Retina (tissue), 1 donor: Measurements from ENCODE around the gene SPNS1.
"Not testable (repeated sequence)": the region's sequence is repeated elsewhere in the genome, so short reads cannot be mapped to it uniquely, and the experiment has no call there.

Experiments used
- DNase-seq: peaks from one replicate; pipeline ENCODE4 v3.0.0-alpha.2; 2016

SPNS1 gene, protein sequence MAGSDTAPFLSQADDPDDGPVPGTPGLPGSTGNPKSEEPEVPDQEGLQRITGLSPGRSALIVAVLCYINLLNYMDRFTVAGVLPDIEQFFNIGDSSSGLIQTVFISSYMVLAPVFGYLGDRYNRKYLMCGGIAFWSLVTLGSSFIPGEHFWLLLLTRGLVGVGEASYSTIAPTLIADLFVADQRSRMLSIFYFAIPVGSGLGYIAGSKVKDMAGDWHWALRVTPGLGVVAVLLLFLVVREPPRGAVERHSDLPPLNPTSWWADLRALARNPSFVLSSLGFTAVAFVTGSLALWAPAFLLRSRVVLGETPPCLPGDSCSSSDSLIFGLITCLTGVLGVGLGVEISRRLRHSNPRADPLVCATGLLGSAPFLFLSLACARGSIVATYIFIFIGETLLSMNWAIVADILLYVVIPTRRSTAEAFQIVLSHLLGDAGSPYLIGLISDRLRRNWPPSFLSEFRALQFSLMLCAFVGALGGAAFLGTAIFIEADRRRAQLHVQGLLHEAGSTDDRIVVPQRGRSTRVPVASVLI

DNA sequence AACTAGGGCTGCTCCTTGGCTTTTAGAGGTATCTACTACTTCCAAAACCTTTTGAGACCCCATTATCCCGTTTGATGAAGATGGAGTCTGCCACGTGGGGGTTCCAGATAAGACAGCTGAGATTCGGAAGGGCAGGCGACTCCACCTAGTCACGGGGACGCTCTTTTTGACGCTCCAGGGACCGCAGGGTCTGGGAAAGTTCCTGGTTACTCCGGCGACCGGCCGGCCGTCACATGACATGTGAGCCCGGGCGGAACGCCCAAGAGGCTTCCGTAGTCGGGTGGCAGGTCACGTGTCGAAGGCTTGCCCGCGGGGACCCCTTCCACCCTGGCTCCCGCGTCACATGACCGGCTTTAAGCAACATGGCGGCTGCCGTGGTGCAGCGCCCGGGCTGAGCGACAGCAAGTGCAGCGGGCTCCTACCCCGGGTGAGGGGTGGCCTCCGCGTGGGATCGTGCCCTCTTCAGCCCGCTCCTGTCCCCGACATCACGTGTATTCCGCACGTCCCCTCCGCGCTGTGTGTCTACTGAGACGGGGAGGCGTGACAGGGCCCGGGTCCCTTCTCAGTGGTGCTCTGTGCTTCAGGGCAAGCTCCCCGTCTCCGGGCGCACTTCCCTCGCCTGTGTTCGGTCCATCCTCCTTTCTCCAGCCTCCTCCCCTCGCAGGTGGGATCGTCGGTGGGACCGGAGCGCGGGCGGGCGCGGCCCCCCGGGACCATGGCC is at the start of gene SPNS1:
SPNS1 (plus strand) TSS at position 342 of the 721 bp plus-strand sequence; CDS start at position 716, 374 bp downstream.
- DNase-seq: peak; percentile 97

DNA sequence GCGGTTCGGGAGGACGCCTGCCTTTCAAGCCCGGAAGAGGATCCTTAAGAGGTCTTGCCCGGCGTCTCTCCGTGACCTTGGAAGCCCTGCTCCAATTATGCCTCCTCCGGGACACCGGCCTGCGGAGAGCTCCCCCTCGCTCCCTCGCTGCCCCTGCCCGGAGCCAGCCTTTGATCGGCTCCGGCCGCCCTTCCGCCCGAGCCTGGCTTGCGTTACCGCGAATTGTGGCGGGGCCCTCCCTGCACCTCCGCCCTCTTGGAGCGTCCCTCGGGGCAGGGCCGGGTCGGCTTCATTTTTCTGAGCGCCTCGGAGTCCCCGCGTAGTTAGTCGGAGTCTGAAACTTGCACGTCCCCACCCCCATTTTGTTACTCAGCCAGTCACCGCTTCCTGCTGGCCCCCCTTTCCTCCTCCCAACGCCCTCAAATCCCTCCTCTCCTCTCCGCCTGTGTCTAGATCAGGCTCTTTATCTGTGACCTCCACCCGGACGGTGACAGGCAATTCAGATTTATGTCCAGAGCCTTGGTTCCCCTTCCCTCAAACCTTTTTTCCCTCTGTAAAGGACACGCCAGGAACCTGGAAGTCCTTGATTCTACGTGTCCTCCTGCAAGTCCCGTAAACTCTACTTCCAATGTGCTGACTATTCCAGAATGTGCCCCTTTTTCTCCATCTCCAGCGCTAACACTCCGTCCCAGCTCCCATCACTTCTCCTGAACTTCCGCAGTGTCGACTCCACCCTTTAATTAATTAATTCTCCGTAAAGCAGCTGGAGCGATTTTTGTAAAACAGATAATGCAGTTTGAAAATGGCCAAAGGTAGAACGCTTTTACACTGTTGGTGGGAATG is 49.0 kb upstream of the SPNS1 start:
- DNase-seq: peak; percentile 95

DNA sequence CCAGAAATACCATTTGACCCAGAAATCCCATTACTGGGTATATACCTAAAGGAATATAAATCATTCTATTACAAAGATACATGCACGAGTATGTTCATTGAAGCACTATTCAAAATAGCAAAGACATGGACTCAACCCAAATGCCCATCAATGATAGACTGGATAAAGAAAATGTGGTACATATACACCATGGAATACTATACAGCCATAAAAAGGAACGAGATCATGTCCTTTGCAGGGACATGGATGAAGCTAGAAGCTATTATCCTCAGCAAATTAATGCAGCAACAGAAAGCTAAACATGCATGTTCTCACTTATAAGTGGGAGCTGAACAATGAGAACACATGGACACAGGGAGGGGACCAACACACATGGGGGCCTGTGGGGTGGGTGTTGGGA is 48.3 kb upstream of the SPNS1 start:
- DNase-seq: not testable (repeated sequence)

DNA sequence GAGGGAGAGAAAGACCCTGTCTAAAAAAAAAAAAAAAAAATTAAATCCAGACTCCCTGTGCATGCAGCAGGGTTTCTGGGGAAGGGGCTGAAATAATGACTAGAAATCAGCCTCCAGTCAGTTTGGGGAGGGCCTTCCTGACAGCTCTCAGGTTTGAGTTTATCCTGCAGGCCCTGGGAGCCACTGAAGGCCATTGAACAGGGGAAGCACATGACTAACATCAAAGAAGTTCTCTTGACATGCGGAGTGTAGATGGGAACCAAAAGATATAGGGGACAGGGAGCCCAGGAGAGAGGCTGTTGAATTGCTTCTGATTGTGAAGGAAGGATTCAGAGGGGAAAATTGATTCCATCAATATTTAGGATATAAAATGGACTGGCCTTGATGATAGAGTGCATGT is 46.8 kb upstream of the SPNS1 start:
- DNase-seq: no peak

- DNase-seq: no peak
Measured at GRCh38 chr16:28930203-28930602, 44.4 kb upstream of the SPNS1 start.

GRCh38 chr16:28930652-28931051 is 43.9 kb upstream of the SPNS1 start:
- DNase-seq: peak; percentile 28

GRCh38 chr16:28931801-28932225 is 42.8 kb upstream of the SPNS1 start, which contains the start of gene CD19:
Gene CD19, plus strand, starts transcription at chr16:28931971. Its CDS starts 30 bp downstream, at chr16:28932001.
- no peak for DNase-seq

DNA sequence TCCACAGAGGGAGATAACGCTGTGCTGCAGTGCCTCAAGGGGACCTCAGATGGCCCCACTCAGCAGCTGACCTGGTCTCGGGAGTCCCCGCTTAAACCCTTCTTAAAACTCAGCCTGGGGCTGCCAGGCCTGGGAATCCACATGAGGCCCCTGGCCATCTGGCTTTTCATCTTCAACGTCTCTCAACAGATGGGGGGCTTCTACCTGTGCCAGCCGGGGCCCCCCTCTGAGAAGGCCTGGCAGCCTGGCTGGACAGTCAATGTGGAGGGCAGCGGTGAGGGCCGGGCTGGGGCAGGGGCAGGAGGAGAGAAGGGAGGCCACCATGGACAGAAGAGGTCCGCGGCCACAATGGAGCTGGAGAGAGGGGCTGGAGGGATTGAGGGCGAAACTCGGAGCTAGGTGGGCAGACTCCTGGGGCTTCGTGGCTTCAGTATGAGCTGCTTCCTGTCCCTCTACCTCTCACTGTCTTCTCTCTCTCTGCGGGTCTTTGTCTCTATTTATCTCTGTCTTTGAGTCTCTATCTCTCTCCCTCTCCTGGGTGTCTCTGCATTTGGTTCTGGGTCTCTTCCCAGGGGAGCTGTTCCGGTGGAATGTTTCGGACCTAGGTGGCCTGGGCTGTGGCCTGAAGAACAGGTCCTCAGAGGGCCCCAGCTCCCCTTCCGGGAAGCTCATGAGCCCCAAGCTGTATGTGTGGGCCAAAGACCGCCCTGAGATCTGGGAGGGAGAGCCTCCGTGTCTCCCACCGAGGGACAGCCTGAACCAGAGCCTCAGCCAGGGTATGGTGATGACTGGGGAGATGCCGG is 42.0 kb upstream of the SPNS1 start:
- DNase-seq: no peak

DNA sequence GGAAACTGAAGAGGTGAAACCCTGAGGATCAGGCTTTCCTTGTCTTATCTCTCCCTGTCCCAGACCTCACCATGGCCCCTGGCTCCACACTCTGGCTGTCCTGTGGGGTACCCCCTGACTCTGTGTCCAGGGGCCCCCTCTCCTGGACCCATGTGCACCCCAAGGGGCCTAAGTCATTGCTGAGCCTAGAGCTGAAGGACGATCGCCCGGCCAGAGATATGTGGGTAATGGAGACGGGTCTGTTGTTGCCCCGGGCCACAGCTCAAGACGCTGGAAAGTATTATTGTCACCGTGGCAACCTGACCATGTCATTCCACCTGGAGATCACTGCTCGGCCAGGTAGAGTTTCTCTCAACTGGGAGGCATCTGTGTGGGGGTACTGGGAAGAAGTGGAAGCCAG is 41.4 kb upstream of the SPNS1 start:
- no peak for DNase-seq

DNA sequence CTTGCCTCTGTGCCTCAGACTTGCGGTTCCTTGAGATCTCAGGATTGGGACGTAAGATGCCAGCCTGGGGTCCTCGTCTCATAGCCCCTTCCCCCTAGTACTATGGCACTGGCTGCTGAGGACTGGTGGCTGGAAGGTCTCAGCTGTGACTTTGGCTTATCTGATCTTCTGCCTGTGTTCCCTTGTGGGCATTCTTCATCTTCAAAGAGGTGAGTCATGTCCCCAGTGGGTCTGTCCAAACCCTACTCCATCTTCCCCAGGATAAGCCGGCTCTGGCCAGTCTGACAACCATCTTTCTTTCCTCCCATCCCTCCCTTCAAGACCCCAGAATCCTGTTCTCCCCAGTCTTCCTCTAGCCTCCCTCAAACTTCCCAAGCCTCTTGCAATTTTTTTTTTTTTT is 39.2 kb upstream of the SPNS1 start:
- no peak for DNase-seq

GRCh38 chr16:28935924-28936783 is 38.4 kb upstream of the SPNS1 start:
- peak; percentile 67 for DNase-seq

DNA sequence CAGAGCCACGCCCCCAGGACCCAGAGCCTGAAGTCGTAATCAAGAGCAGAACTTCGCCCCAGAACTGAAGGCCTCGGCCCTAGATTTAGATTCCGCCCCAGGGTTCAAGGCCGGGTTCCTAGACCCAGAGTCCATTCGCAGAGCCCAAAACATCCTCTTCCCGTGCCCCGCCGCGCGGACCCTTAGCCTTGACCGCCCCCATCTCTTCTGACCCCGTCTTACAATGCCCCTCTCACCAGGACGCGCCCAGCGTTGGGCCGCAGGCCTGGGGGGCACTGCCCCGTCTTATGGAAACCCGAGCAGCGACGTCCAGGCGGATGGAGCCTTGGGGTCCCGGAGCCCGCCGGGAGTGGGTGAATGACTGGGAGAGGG is 37.8 kb upstream of the SPNS1 start:
- no peak for DNase-seq

DNA sequence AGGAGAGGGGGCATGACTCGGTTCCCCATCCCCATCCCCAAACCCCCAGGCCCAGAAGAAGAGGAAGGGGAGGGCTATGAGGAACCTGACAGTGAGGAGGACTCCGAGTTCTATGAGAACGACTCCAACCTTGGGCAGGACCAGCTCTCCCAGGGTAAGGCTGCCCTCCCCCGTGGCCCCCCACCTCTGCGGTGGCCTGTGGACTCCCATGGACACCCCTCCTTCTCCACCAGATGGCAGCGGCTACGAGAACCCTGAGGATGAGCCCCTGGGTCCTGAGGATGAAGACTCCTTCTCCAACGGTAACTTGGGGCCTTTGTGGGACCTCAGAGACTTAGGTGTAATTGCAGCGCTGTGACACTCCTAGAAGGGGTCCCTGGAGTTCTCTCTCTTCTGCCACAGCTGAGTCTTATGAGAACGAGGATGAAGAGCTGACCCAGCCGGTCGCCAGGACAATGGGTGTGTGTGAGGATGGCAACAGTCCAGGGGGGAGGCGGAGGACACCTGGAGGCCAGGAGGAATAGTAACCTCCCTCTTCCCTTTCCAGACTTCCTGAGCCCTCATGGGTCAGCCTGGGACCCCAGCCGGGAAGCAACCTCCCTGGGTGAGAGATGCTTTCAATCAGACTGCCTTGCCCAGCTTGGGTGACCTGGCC is 37.2 kb upstream of the SPNS1 start:
- no peak for DNase-seq

DNA sequence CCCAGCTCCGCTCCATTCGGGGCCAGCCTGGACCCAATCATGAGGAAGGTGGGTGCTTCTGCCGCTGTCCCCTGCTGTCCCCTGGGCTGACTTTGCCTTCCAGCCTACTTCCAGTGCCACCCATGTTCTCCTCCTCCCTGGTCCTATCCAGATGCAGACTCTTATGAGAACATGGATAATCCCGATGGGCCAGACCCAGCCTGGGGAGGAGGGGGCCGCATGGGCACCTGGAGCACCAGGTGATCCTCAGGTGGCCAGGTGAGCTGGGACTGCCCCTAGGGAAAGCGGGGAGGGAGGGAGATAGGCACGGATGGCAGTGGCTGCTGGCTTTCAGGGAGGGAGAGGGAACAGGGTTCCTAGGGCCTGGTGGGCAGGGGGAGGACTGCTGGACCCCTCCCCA is 35.9 kb upstream of the SPNS1 start:
- no peak for DNase-seq

DNA sequence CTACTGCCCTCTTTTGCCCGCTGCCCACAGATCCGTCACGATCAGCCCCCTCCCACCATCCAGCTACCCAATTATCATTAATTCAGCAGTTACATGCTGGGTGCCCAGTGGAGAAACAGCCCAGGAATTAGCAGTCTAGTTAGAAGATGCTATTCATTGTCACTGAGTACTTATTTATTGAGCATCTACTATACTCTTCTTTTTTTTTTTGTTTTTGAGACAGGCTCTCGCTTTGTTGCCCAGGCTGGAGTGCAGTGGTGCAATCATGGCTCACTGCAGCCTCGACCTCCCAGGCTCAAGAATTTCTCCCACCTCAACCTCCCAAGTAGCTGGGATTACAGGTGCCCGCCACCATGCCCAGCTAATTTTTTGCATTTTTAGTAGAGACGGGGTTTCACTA is 34.8 kb upstream of the SPNS1 start:
- DNase-seq: not testable (repeated sequence)

GRCh38 chr16:28943281-28943680 is 31.3 kb upstream of the SPNS1 start:
- no peak for DNase-seq

GRCh38 chr16:28946681-28947080 is 27.9 kb upstream of the SPNS1 start:
- no peak for DNase-seq

- peak; percentile 99 for DNase-seq
Measured at GRCh38 chr16:28950648-28951409, 23.7 kb upstream of the SPNS1 start, which contains the start of gene NFATC2IP. Gene NFATC2IP, plus strand, starts transcription at chr16:28950937. Its CDS starts 75 bp downstream, at chr16:28951012.

- no peak for DNase-seq
Measured at GRCh38 chr16:28951410-28951943, 23.1 kb upstream of the SPNS1 start.
